Stomach (tissue), 4 donors: Measurements from ENCODE around the gene MRPL34.

ENCODE experiments used
- CTCF ChIP-seq, 7 experiments: fragments of 450-650 bp in 4 of 7; fragments of 200-600 bp in 3 of 7; sonication (generic) in 3 of 7; IDR thresholded peaks; one replicate each; pipeline ENCODE4 v1.5.1; 2016 to 2019; ENCODE audit warnings: antibody characterized with exemption in 7 of 7, control low read depth in 2 of 7, mild to moderate bottlenecking in 1 of 7
- POLR2A ChIP-seq, 4 donors: fragments of 450-650 bp; IDR thresholded peaks; one replicate each; pipeline ENCODE4 v1.6.1; 2016; ENCODE audit warnings: antibody characterized with exemption in 4 of 4, control low read depth in 2 of 4, mild to moderate bottlenecking in 1 of 4, moderate library complexity in 1 of 4
- POLR2AphosphoS5 ChIP-seq, 3 donors: sonication (generic); formaldehyde crosslinking; IDR thresholded peaks; one replicate each; pipeline ENCODE4 v1.6.1; 2016; ENCODE audit warnings: antibody characterized with exemption in 3 of 3

- TF ChIP-seq CTCF (IDR thresholded peaks at IDR 0.05) (no peak), POLR2A (IDR thresholded peaks at IDR 0.05) (no peak), POLR2AphosphoS5 (IDR thresholded peaks at IDR 0.05) (no peak)
Observed at GRCh38 chr19:17319473-17320238, 14.0 kb downstream of the MRPL34 start.
